CD14-positive monocyte (primary cell): Measurements from ENCODE around the gene GALR2. TPM values are rescaled to one million over a fixed set of nuclear protein-coding genes. Genes with fewer than 3 reads are reported as not detected.

Experiments
- DNase-seq, 3 donors: peaks; one replicate each; pipeline ENCODE4 v3.0.0-alpha.2; 2011 to 2022
- H2AFZ ChIP-seq: 2 replicates; pipeline ENCODE4 v1.6.0; 2012; ENCODE audit warnings: mild to moderate bottlenecking, low read depth, low read length, inconsistent platforms; ENCODE audit not compliant: insufficient read depth, poor library complexity, severe bottlenecking
- H3K27ac ChIP-seq, 2 donors: 1 replicate in 1 of 2; 2 replicates in 1 of 2; pipeline ENCODE4 v1.5.1; 2012 to 2013; ENCODE audit warnings: low read length in 2 of 2, control low read depth in 1 of 2, inconsistent platforms in 1 of 2, low read depth in 1 of 2, mild to moderate bottlenecking in 1 of 2
- H3K27me3 ChIP-seq, 2 donors: one replicate each; pipeline versions ENCODE4 v1.6.0 to v1.6.1; 2011 to 2013; ENCODE audit warnings: low read length in 2 of 2; ENCODE audit not compliant: control insufficient read depth in 2 of 2, insufficient read depth in 2 of 2
- H3K36me3 ChIP-seq, 2 donors: replicated peaks in 1 of 2; 1 replicate in 1 of 2; 2 replicates in 1 of 2; pipeline versions ENCODE4 v1.5.1 to v1.6.1; 2012 to 2013; ENCODE audit warnings: low read length in 2 of 2, control low read depth in 1 of 2, inconsistent platforms in 1 of 2, mild to moderate bottlenecking in 1 of 2; ENCODE audit not compliant: insufficient read depth in 2 of 2, control insufficient read depth in 1 of 2
- H3K4me1 ChIP-seq, 2 donors: 1 replicate in 1 of 2; 2 replicates in 1 of 2; pipeline versions ENCODE4 v1.5.1 to v1.6.1; 2012 to 2013; ENCODE audit warnings: low read length in 2 of 2, control low read depth in 1 of 2, inconsistent platforms in 1 of 2, mild to moderate bottlenecking in 1 of 2, moderate library complexity in 1 of 2; ENCODE audit not compliant: insufficient read depth in 2 of 2, control insufficient read depth in 1 of 2
- H3K4me2 ChIP-seq: replicated peaks from 2 replicates; pipeline ENCODE3; 2012; ENCODE audit warnings: low read length, moderate library complexity, mild to moderate bottlenecking; ENCODE audit not compliant: poor library complexity, severe bottlenecking; ENCODE audit errors: extremely low read depth
- H3K4me3 ChIP-seq, 3 experiments: fragments of 200-600 bp in 1 of 3; sonication (generic) in 1 of 3; replicated peaks in 1 of 3; 1 replicate in 2 of 3; 2 replicates in 1 of 3; pipeline ENCODE4 v1.5.1; 2011 to 2013; ENCODE audit warnings: low read length in 3 of 3, mild to moderate bottlenecking in 3 of 3, control low read depth in 2 of 3, low read depth in 2 of 3, inconsistent platforms in 1 of 3, moderate library complexity in 1 of 3
- H3K79me2 ChIP-seq: 2 replicates; pipeline ENCODE4 v1.6.0; 2012; ENCODE audit warnings: mild to moderate bottlenecking, control low read depth, inconsistent platforms, low read length, moderate library complexity; ENCODE audit not compliant: insufficient read depth
- H3K9ac ChIP-seq: 2 replicates; pipeline ENCODE4 v1.6.0; 2017; ENCODE audit warnings: low read length, mild to moderate bottlenecking; ENCODE audit not compliant: insufficient read depth, poor library complexity, severe bottlenecking
- H3K9me3 ChIP-seq, 2 donors: replicated peaks in 1 of 2; 1 replicate in 1 of 2; 2 replicates in 1 of 2; pipeline versions ENCODE4 v1.5.1 to v1.6.1; 2012 to 2013; ENCODE audit warnings: low read length in 2 of 2, control low read depth in 1 of 2; ENCODE audit not compliant: control insufficient read depth in 1 of 2, insufficient read depth in 1 of 2
- H4K20me1 ChIP-seq: 2 replicates; pipeline ENCODE4 v1.6.0; 2012; ENCODE audit warnings: mild to moderate bottlenecking, low read length, control low read depth, moderate library complexity; ENCODE audit not compliant: insufficient read depth
- H3K27ac Mint-ChIP-seq, 7 donors: one replicate each; pipeline ENCODE4 v1.8.0; 2020; ENCODE audit warnings: mild to moderate bottlenecking in 7 of 7, mixed read lengths in 7 of 7, moderate library complexity in 6 of 7, inconsistent platforms in 2 of 7
- H3K27me3 Mint-ChIP-seq, 3 donors: one replicate each; pipeline ENCODE4 v1.8.0; 2021 to 2022; ENCODE audit warnings: low read depth in 3 of 3, mild to moderate bottlenecking in 3 of 3, mixed read lengths in 3 of 3, moderate library complexity in 3 of 3, inconsistent platforms in 1 of 3
- H3K36me3 Mint-ChIP-seq, 2 donors: one replicate each; pipeline ENCODE4 v1.8.0; 2020; ENCODE audit warnings: mixed read lengths in 2 of 2, inconsistent platforms in 1 of 2, mild to moderate bottlenecking in 1 of 2
- H3K4me1 Mint-ChIP-seq: one replicate; pipeline ENCODE4 v1.8.0; 2020; ENCODE audit warnings: mild to moderate bottlenecking, mixed read lengths
- H3K4me3 Mint-ChIP-seq, 2 donors: one replicate each; pipeline ENCODE4 v1.8.0; 2020; ENCODE audit warnings: mild to moderate bottlenecking in 2 of 2, mixed read lengths in 2 of 2, moderate library complexity in 1 of 2
- H3K9me3 Mint-ChIP-seq, 7 donors: one replicate each; pipeline ENCODE4 v1.8.0; 2020 to 2022; ENCODE audit warnings: mixed read lengths in 7 of 7, mild to moderate bottlenecking in 6 of 7, moderate library complexity in 6 of 7, inconsistent platforms in 2 of 7
- CTCF ChIP-seq: fragments of 200-600 bp; IDR thresholded peaks from one replicate; pipeline ENCODE4 v1.8.0; 2022; ENCODE audit warnings: antibody characterized with exemption, mild to moderate bottlenecking
- WGBS: methylation state at CpG from one replicate; pipeline ENCODE4 v1.1.5; 2013; ENCODE audit warnings: missing lambda C conversion rate; ENCODE audit not compliant: insufficient coverage; 5-methylcytosine and 5-hydroxymethylcytosine counted together
- intact Hi-C, 2 donors: fragments of 100-400 bp; cut with micrococcal nuclease; formaldehyde crosslinking; loops; one replicate each; pipeline versions ENCODE4 v1.15.0 to v1.15.1; 2023
- polyA minus RNA-seq: library from RNA; depleted of rRNA, polyadenylated mRNA; stranded (reverse); fragments of >200 nt; gene quantifications from 2 replicates; pipeline ENCODE4 v1.2.3, GENCODE V29; 2012
- polyA plus RNA-seq, 3 donors: library from polyadenylated mRNA; depleted of rRNA in 1 of 3; unstranded in 2 of 3; stranded (reverse) in 1 of 3; fragments of 300-500 nt in 2 of 3; fragments of >200 nt in 1 of 3; fragmentation: Illumina TruSeq in 2 of 3; gene quantifications; 1 replicate in 2 of 3; 2 replicates in 1 of 3; pipeline ENCODE4 v1.2.3, GENCODE V29; 2012 to 2021
- total RNA-seq, 12 experiments: library from RNA in 1 of 12; stranded (reverse) in 1 of 12; fragments of 120-200 nt in 1 of 12; gene quantifications; one replicate each; pipeline ENCODE4 v1.2.4 and lab custom pipeline; 2013 to 2026; ENCODE audit warnings: mixed read lengths in 6 of 12, inconsistent platforms in 1 of 12

Gene GALR2, protein sequence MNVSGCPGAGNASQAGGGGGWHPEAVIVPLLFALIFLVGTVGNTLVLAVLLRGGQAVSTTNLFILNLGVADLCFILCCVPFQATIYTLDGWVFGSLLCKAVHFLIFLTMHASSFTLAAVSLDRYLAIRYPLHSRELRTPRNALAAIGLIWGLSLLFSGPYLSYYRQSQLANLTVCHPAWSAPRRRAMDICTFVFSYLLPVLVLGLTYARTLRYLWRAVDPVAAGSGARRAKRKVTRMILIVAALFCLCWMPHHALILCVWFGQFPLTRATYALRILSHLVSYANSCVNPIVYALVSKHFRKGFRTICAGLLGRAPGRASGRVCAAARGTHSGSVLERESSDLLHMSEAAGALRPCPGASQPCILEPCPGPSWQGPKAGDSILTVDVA
- total RNA-seq (2013): 0.15 TPM
- polyA plus RNA-seq (1 to 10 TPM in 2 of 3 donors, under 1 TPM in 1; 0.22 to 4.8 (median 1.1) TPM), polyA minus RNA-seq (0.80 and 2.6 TPM in 2 replicates), total RNA-seq (lab: John Stamatoyannopoulos, UW) (0 to 0.63 (median 0.32) reads per million in 11 experiments)

DNA sequence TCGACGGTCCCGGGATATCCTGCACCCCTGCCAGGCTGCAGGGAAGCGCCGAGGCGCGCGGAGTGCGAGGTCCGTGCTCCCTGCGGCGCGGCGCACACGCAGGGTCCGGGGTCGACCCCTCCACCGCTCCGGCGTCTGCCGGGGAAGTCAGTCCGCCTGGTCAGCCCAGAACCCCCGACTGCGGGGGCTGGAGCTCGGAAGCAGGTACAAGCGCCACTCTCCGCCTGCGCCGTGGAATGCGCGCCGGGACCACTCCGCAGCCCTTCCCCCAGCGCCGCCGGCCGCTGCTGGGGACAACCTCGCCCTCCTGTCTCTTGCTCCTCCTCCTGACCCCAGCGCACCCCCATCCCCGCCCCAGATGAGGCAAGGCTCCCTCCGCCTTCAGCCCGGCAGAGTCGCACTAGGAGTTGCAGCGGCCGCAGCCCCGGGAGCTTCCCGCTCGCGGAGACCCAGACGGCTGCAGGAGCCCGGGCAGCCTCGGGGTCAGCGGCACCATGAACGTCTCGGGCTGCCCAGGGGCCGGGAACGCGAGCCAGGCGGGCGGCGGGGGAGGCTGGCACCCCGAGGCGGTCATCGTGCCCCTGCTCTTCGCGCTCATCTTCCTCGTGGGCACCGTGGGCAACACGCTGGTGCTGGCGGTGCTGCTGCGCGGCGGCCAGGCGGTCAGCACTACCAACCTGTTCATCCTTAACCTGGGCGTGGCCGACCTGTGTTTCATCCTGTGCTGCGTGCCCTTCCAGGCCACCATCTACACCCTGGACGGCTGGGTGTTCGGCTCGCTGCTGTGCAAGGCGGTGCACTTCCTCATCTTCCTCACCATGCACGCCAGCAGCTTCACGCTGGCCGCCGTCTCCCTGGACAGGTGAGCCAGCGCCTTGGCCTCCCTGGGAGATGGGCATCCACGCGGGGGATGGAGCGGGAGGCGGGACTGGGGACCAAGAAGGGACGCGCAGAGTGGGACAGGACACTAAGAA lies at the start of gene GALR2:
Gene GALR2, plus strand, starts transcription at position 392 of the 974 bp plus-strand sequence. Its CDS starts 103 bp downstream, at position 495.
- Mint-ChIP-seq H3K36me3 (peaks cover 16 to 22% of the 10 kb centered on the region in 2 donors), H3K9me3 (peaks cover 3 to 33% (median 19%) of the 10 kb centered on the region in 7 donors), H3K27ac (peak within 1 kb of the TSS in 2 of 7 donors; percentile 51 to 71), H3K4me3 (peak within 1 kb of the TSS; percentile 79 to 96), H3K4me1 (peaks cover 60% of the 10 kb centered on the region), H3K27me3 (peaks cover 62 to 64% (median 63%) of the 10 kb centered on the region in 3 donors)
- Histone ChIP-seq H3K36me3 (no peaks in the 10 kb centered on the region), H2AFZ (peak within 1 kb of the TSS; percentile 78), H3K4me1 (peaks cover 58 to 76% of the 10 kb centered on the region in 2 donors), H3K4me2 (peak within 1 kb of the TSS; percentile 76), H3K79me2 (peaks cover 33% of the 10 kb centered on the region), H4K20me1 (peaks cover 9% of the 10 kb centered on the region), H3K4me3 (peak within 1 kb of the TSS in 2 of 3 experiments; percentile 16 to 71), H3K27me3 (peaks cover 37 to 64% of the 10 kb centered on the region in 2 donors), H3K9me3 (peaks cover 0 to 25% of the 10 kb centered on the region in 2 donors), H3K27ac (no peak within 1 kb of the TSS), H3K9ac (no peak within 1 kb of the TSS)
- 5% methylated on average over 74 of the region's 92 CpGs for WGBS
- intact Hi-C loops: no loop called here
- peak in 1 of 3 donors; percentile 28 for DNase-seq
- TF ChIP-seq CTCF: no peak

- no peak overlapping the region for H2AFZ ChIP-seq
- no peak for TF ChIP-seq CTCF
- Mint-ChIP-seq H3K36me3 (no peaks in the 10 kb centered on the region), H3K9me3 (peaks cover 0 to 6% (median 0%) of the 10 kb centered on the region in 7 donors), H3K4me1 (peaks cover 20% of the 10 kb centered on the region), H3K27me3 (peaks cover 9 to 39% (median 11%) of the 10 kb centered on the region in 3 donors), H3K4me3 (no peak overlapping the region), H3K27ac (peak overlapping the region in 1 of 7 donors; percentile 53)
- H3K4me3 ChIP-seq: no peak overlapping the region
- no peaks in the 10 kb centered on the region for H4K20me1 ChIP-seq
- H3K4me2 ChIP-seq: no peak overlapping the region
- H3K9me3 ChIP-seq: no peaks in the 10 kb centered on the region
- no peak overlapping the region for H3K27ac ChIP-seq
- H3K36me3 ChIP-seq: no peaks in the 10 kb centered on the region
- H3K79me2 ChIP-seq: no peaks in the 10 kb centered on the region
- H3K4me1 ChIP-seq: peaks cover 7 to 10% of the 10 kb centered on the region in 2 donors
- H3K9ac ChIP-seq: no peak overlapping the region
- intact Hi-C loops: no loop called here
- 96% methylated on average over 12 of the region's 12 CpGs for WGBS
- no peak for DNase-seq
- H3K27me3 ChIP-seq: peaks cover 0 to 2% of the 10 kb centered on the region in 2 donors
These were observed 49.3 kb upstream of the GALR2 start for GRCh38 chr17:76025294-76025693.
